Fibroblast of villous mesenchyme (primary cell): Measurements from ENCODE around the gene NXPH1. TPM values are rescaled to one million over a fixed set of nuclear protein-coding genes. Genes with fewer than 3 reads are reported as not detected.

Source experiments
- DNase-seq: peaks from one replicate; pipeline ENCODE4 v3.0.0-alpha.2; 2010; ENCODE audit warnings: low read depth
- H3K4me3 ChIP-seq: 2 replicates; pipeline ENCODE4 v1.5.1; 2011; ENCODE audit warnings: low read depth, mild to moderate bottlenecking, low read length
- CTCF ChIP-seq: IDR thresholded peaks from 2 replicates; pipeline ENCODE4 v1.5.1; 2012; ENCODE audit warnings: low read depth, mild to moderate bottlenecking, low read length; ENCODE audit not compliant: insufficient read depth
- total RNA-seq: library from RNA; depleted of rRNA; stranded (reverse); fragments of >200 nt; gene quantifications from 2 replicates; pipeline ENCODE4 v1.2.3, GENCODE V29; 2012

NXPH1 gene
- not detected in 2 replicates for total RNA-seq

DNA sequence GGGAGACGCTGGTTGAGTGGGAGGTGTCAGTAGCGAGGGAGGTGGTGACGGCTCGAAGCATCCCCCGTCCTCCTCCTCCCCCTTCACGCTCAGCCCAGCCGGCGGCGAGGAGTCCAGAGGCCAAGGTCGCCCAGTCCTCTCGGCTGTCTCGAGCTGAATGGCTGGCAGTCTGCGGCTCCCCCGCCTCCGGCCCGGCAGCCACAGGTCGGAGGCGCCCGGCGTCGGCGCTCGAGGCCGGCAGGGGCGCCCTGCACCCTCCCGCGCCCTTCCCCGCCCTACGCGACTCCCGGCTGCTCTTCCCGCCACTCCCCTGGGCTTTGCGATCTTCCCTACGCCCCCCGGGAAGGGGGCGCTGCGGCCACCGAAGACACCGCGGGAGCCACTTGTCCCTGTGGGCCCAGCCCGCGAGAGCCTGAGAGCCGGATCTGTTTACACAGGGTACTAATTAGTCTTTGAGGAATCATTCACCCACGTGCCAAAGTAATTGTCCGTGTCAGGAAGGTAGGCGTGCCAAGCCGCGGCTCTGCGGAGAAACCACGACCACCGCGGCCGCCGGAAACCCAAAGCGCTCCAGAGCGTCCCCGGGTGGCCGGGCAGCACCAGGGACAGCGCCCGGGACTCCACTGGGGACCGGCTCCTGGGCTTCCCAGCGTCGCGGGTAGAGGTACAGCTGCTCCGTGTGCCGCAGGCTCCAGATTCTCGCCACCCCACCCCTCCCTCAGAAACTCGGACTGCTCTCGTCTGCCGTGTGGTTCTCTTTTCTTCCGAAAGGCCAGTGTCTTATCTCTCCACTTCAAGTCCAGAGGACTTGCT is at the start of gene NXPH1:
Gene NXPH1, plus strand, starts transcription at position 133 of the 813 bp plus-strand sequence.
- no peak for TF ChIP-seq CTCF
- H3K4me3 ChIP-seq = no peak within 1 kb of the TSS
- DNase-seq = no peak

- no peak overlapping the region for H3K4me3 ChIP-seq
- DNase-seq = no peak
- TF ChIP-seq CTCF = no peak
Observed at GRCh38 chr7:8384901-8385300, 48.5 kb upstream of the NXPH1 start.

GRCh38 chr7:8386926-8387550 is 46.4 kb upstream of the NXPH1 start:
- H3K4me3 ChIP-seq = no peak overlapping the region
- no peak for TF ChIP-seq CTCF
- DNase-seq = no peak

DNA sequence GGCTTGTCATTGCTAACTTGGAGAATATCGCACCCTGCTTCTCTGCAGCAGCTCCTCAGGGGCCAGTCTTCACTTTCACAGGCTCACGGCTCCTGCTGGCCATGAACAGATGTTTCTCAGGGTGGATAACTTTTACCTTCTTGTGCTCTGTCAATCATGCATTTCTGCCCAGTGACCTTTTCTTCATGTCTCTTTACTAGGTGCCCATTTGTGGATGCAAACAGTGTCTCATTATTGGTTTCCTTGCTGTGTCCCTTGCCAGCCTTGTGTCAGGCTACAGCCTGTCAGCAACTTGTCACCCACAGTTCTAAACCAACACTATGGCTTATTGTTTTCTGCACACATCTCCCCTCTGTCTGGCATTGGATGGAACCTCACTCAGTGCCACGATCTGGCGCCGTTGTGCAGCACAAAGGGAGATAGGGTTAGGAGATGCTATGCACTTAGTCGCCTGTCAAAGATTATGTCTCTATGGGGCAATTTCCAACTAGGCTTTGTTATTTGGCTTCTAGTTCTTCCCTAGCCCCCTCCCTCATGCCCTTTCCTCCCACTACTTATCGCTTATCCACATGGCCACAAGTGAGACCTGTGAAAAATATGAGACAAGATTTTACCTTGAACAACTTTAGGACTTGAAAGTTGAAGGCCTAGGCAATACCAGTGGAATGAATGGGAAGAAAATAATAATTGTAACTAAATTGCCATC is 45.7 kb upstream of the NXPH1 start:
- DNase-seq = no peak
- no peak for TF ChIP-seq CTCF
- no peak overlapping the region for H3K4me3 ChIP-seq

GRCh38 chr7:8388257-8388625 is 45.2 kb upstream of the NXPH1 start:
- no peak for DNase-seq
- H3K4me3 ChIP-seq = no peak overlapping the region
- no peak for TF ChIP-seq CTCF

DNA sequence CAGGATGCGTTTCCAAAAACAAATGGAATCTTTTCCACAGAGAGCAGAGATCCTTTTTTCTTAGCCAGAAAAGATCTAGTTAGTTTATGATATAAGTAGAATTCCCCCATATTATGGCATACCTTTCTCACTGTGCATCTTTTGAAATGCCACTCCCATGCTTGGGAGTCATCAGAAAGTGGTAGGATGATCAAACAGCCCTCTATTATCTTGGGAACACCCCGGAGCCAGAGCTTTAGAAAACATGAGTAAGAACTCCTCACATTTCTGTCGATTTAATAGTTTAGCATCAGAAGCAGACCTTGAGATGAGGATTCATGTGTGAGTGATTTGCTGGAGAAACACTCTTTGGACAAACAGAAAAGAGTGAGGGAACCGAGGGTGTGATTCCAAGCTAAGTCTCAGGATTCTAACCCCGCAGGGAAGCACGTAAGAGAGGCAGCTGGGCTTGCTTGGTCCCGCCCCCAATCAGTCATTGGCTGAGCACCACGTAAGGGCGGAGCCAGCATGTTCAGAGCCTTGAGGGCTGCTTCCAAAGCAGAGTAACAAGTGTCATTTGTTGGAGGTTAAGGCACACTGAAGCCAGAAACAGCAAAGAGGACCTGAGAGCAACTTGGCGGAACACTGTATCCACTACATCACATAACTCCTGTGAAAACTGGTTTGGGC is 43.7 kb upstream of the NXPH1 start:
- no peak overlapping the region for H3K4me3 ChIP-seq
- DNase-seq = no peak
- no peak for TF ChIP-seq CTCF
